Ectodermal cell (in vitro differentiated cells): Measurements from ENCODE around the gene CFHR1.
"Not testable (repeated sequence)": the region's sequence is repeated elsewhere in the genome, so short reads cannot be mapped to it uniquely, and the experiment has no call there.

Source experiments
- H3K27ac ChIP-seq: 2 replicates; pipeline ENCODE4 v1.7.0; 2013; ENCODE audit warnings: mild to moderate bottlenecking, low read depth, low read length; ENCODE audit not compliant: insufficient read depth, poor library complexity, severe bottlenecking
- H3K27me3 ChIP-seq: 2 replicates; pipeline ENCODE4 v1.7.0; 2013; ENCODE audit warnings: mild to moderate bottlenecking, low read length; ENCODE audit not compliant: insufficient read depth, control insufficient read depth, poor library complexity, severe bottlenecking
- H3K36me3 ChIP-seq: one replicate; pipeline ENCODE4 v1.7.0; 2013; ENCODE audit warnings: low read length; ENCODE audit not compliant: control insufficient read depth, insufficient read depth
- H3K4me1 ChIP-seq: one replicate; pipeline ENCODE4 v1.7.0; 2013; ENCODE audit warnings: low read length; ENCODE audit not compliant: control insufficient read depth, insufficient read depth
- H3K4me3 ChIP-seq: 2 replicates; pipeline ENCODE4 v1.7.0; 2013; ENCODE audit warnings: low read depth, low read length, control low read depth; ENCODE audit not compliant: insufficient read depth
- H3K9me3 ChIP-seq: 2 replicates; pipeline ENCODE4 v1.7.0; 2013; ENCODE audit warnings: mild to moderate bottlenecking, low read length, moderate library complexity; ENCODE audit not compliant: control insufficient read depth
- WGBS, 2 experiments: methylation state at CpG; one replicate each; pipeline ENCODE4 v1.1.7; 2013; ENCODE audit warnings: missing lambda C conversion rate in 2 of 2; 5-methylcytosine and 5-hydroxymethylcytosine counted together

Gene CFHR1

GRCh38 chr1:196808529-196809235 lies 10.8 kb upstream of the CFHR1 start:
- Histone ChIP-seq H3K27me3 (no peaks in the 10 kb centered on the region), H3K4me3 (no peak overlapping the region), H3K4me1 (no peaks in the 10 kb centered on the region), H3K27ac (no peak overlapping the region), H3K9me3 (no peaks in the 10 kb centered on the region), H3K36me3 (no peaks in the 10 kb centered on the region)
- 94 to 95% methylated on average over 22 of the region's 22 CpGs for WGBS, 2 experiments

GRCh38 chr1:196817442-196817841 lies 2.1 kb upstream of the CFHR1 start:
- not testable (repeated sequence) for H3K36me3 ChIP-seq, H3K9me3 ChIP-seq, H3K27me3 ChIP-seq, H3K27ac ChIP-seq, H3K4me1 ChIP-seq, H3K4me3 ChIP-seq
- 78 to 81% methylated on average over 6 of the region's 6 CpGs for WGBS, 2 experiments

DNA sequence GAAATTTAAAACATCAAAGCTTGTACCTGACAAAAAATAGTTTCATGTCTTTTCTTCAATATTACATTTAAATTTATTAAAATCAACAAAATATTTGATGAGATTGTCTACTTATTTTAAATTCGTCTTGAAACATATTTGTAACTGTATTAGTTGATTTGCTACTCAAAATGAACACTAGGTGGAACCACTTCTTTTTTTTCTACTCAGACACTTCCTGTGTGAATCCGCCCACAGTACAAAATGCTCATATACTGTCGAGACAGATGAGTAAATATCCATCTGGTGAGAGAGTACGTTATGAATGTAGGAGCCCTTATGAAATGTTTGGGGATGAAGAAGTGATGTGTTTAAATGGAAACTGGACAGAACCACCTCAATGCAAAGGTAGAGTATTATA lies 8.3 kb downstream of the CFHR1 start:
- H3K27ac ChIP-seq, H3K36me3 ChIP-seq, H3K4me1 ChIP-seq, H3K9me3 ChIP-seq, H3K27me3 ChIP-seq, H3K4me3 ChIP-seq: not testable (repeated sequence)
- 42 to 47% methylated on average over 2 of the region's 4 CpGs for WGBS, 2 experiments

DNA sequence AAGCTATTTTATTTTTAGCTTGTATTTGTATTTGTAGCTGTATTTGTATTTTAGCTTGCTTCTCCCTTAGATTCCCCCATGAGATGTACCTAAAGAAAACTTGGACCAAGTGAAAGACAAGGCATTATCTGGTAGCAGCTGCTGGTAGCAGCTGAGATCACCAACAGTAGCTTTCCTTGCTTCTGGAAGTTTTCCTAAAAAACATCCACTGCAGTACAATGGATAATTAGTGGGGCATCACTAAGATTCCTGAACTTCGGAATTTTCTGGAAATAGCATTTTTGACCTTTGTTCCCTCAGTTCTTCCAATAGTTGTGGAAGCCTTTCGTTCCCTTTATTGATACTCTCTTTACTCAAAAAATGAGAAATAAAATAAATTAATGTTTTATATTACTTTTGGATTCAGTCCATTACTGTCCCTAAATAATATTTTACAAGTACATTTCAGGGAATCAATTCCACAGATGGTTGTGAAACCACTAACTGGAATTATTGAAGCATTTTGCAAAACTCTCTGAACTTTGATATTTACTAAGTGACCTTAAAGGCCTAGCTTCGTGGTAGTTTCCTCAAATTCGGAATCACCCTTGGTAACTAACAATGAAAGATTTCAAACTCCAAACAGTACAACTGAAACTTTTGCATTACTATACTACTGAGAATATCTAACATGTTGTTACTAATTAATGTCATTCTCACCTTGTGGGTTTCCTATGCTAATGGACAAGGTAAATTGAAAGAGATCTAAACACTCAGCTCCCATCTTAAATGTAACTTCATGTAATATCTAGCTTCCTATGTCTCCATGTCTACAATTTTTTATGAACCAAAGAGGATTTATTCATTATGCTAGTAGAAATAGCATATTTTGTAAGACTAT lies 30.3 kb downstream of the CFHR1 start:
- H3K4me1 ChIP-seq, H3K9me3 ChIP-seq, H3K27me3 ChIP-seq, H3K36me3 ChIP-seq, H3K4me3 ChIP-seq, H3K27ac ChIP-seq: not testable (repeated sequence)
- 88 to 94% methylated on average over 1 to 3 of the region's 4 CpGs for WGBS, 2 experiments

DNA sequence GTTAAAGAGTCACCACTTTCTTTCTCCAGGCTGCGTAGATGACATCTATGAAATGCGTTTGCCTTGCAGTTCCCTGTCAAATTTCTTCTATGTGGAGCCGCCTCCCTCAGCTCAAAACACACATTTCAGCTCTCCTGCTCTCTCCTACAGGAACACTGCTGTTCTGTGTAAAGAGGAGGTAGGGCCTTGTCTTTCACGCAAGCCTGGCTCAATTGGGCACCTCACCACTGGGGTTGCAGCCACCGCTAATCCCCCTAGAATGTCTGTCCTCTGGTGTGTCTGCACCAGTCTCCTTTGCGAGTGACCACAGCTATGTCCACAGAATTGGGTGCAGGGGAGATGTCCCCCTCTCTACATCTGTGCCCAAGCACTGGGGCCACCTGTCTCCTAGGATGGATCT lies 36.5 kb downstream of the CFHR1 start:
- Histone ChIP-seq H3K4me1 (no peaks in the 10 kb centered on the region), H3K27ac (no peak overlapping the region), H3K27me3 (no peaks in the 10 kb centered on the region), H3K36me3 (no peaks in the 10 kb centered on the region), H3K4me3 (no peak overlapping the region), H3K9me3 (no peaks in the 10 kb centered on the region)
- WGBS, 2 experiments, result 89 to 95% methylated on average over 6 of the region's 6 CpGs

DNA sequence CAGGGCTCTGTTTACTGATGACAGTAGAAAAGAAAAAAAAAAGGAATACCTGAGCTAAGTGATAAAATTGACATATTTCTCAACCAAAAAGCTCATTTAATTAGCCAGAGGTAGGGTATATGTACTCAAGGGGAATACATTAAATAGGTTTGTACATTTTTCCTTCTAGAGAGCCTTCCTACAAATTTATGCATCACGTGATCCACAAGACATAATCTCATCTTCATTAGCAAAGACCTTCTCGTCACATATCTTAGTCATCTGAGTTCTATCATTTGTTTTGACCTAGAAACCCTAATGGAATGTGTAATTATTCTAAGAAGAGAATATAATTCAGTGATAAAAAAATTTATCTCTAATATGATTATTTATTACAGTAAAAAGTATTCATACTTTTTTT lies 37.7 kb downstream of the CFHR1 start:
- no peak overlapping the region for H3K4me3 ChIP-seq
- H3K27ac ChIP-seq, result no peak overlapping the region
- H3K27me3 ChIP-seq, result no peaks in the 10 kb centered on the region
- no peaks in the 10 kb centered on the region for H3K36me3 ChIP-seq
- no peaks in the 10 kb centered on the region for H3K4me1 ChIP-seq
- 75 to 100% methylated on average over 1 of the region's 2 CpGs for WGBS, 2 experiments
- H3K9me3 ChIP-seq, result no peaks in the 10 kb centered on the region

DNA sequence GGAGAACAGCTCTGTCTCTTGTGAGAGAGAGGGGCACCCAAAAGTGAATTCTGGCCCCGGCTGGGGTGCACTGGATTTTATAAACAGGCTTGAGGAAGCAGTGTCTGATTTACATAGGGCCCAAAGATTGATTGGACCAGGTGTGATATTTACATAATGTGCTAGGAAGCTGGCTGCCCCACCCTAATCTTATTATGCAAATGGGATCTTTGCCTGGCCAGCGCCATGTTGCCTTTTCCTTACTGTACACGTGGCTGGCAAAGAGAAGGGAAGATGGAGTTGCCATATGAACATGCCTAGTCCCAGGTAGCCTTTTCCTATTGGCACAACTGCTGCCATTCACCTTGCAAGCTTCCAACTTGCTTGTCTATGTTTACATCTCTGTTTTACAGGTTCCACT lies 39.3 kb downstream of the CFHR1 start:
- Histone ChIP-seq H3K27me3 (no peaks in the 10 kb centered on the region), H3K27ac (no peak overlapping the region), H3K4me3 (no peak overlapping the region), H3K9me3 (no peaks in the 10 kb centered on the region), H3K36me3 (no peaks in the 10 kb centered on the region), H3K4me1 (no peaks in the 10 kb centered on the region)
- 83 to 88% methylated on average over 3 of the region's 3 CpGs for WGBS, 2 experiments

DNA sequence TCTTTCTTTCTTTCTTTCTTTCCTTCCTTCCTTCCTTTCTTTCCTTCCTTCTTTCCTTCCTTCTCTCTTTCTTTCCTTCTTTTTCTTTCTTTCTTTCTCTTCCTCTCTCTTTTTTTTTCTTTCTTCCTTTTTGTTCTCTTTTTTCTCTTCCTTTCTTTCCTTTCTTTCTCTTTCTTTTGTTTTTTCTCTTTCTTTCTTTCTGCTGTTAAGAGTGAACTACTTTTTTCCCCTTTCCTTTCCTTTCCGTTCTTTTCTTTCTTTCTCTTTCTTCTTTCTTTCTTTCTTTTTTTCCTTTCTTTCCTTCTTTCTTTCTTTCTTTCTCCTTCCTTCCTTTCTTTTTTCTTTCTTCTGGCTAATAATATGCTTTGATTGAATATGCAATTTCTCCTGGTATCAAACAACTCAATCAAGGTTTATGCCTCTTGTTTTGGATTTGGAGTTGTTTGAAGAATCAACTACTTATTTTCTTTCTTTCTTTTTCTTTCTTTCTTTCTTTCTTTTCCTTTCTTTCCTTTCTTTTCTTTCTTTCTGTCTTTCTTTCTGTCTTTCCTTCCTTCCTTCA lies 40.9 kb downstream of the CFHR1 start:
- no peaks in the 10 kb centered on the region for H3K27me3 ChIP-seq
- H3K4me1 ChIP-seq, result no peaks in the 10 kb centered on the region
- no peak overlapping the region for H3K27ac ChIP-seq
- H3K36me3 ChIP-seq, result no peaks in the 10 kb centered on the region
- H3K4me3 ChIP-seq, result no peak overlapping the region
- no peaks in the 10 kb centered on the region for H3K9me3 ChIP-seq
- WGBS, 2 experiments, result 82 to 100% methylated on average over 1 of the region's 1 CpG

DNA sequence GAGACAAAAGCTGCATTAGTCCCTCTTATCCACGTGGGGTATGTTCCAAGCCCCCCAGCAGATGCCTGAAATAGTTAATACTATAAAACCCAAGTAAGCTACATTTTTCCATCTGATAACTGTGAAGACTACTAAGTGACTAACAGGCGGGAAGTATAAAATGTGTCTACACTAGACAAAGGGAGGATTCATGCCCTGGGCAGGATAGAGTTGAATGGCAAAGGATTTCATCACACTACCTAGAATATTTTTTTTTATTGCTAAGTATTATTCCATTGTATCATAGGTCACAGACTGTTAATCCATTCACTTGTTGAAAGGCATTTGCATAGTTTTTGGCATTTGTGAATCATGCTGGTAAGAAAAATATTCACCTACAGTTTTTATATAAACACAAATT lies 41.9 kb downstream of the CFHR1 start:
- no peak overlapping the region for H3K27ac ChIP-seq
- no peaks in the 10 kb centered on the region for H3K36me3 ChIP-seq
- 73 to 88% methylated on average over 1 to 2 of the region's 2 CpGs for WGBS, 2 experiments
- no peaks in the 10 kb centered on the region for H3K9me3 ChIP-seq
- H3K4me1 ChIP-seq, result no peaks in the 10 kb centered on the region
- H3K4me3 ChIP-seq, result no peak overlapping the region
- no peaks in the 10 kb centered on the region for H3K27me3 ChIP-seq

DNA sequence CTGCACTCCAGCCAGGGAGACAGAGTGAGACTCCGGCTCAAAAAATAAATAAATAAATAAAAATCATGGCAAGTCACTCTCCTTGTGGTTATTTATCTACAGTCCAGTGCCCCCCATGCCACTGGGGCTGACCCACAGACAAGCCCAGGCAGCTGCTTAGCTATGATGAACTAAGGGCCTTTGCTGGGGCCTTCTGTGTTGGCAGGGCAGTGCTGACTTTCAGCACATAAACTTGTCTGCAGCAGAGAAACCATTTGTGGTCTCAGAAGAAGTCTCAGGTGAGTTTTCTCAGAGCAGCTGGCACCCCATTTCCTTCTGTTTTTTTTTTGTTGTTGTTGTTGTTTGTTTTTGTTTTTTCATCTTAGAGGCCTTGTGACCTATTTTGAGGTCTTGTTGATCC lies 47.4 kb downstream of the CFHR1 start:
- Histone ChIP-seq H3K27me3 (no peaks in the 10 kb centered on the region), H3K36me3 (no peaks in the 10 kb centered on the region), H3K4me3 (no peak overlapping the region), H3K27ac (no peak overlapping the region), H3K4me1 (no peaks in the 10 kb centered on the region), H3K9me3 (no peaks in the 10 kb centered on the region)
- WGBS, 2 experiments, result 73 to 100% methylated on average over 1 of the region's 1 CpG
